GM21390 (cell line): Measurements from ENCODE around the gene NDUFA8.
"Not testable (repeated sequence)": the region's sequence is repeated elsewhere in the genome, so short reads cannot be mapped to it uniquely, and the experiment has no call there.

Source experiments
- ATAC-seq: cut with Tn5 transposase; IDR thresholded peaks from one replicate; pipeline ENCODE4 v1.9.1; 2021; ENCODE audit not compliant: unreplicated experiment

Gene NDUFA8

DNA sequence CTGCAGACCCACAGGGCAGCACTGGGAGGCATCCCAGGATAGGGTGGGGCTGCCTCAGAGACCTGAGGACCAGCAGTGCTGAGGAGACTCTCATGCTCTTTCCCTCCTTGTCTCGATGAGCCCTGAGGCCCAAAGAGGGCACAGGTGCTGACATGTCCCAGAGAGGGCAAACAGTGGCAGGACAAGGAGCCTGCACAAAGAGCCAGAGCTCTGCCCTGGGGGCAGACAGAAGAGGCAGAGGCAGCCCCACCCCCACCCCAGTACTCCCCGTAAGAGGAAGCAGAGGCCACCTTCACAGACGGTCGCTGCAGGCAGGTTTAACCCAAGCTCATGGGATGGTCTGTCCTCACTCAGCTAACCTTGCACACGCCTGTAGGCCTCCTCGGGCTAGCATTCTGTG lies 37.1 kb downstream of the NDUFA8 start:
- ATAC-seq: no peak

DNA sequence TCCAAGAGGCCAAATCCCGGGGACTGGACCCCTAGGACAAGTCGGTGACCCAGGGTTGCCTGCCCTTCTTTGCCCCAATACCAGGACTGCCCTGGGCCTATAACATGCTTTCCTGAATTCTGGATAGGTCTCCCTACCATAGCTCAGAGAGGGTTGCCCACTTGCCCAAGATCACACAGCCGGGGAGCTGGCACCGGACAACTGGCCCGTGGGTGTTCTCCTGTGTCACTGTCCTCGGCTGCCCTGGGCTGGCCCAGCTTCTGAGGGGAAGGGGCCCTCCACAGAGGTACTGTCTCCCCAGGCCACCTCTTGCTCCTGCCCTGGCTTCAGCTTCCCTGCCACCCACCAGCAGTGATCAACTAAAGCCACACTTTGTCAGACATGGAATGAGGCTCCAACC lies 37.6 kb downstream of the NDUFA8 start:
- no peak for ATAC-seq

DNA sequence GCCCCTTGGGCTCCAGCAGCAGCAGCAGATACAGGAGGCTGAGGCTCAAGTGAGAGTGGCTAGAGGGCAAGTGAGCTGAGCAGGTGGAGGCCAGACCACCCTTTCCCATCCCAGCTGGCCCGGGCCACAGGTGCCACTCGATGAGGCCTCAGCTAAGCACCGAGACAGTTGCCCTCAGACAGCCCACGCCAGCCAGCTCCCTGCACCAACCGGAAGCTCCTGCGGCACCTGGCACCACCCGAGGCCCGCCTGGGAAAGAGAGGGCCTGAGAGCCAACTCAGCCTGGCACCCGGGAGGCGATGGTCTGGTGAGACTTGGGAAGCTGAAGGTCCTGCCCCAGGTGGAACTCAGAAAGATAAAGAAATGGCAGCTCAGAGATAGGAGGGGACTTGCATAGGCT lies 38.2 kb downstream of the NDUFA8 start:
- ATAC-seq: no peak

DNA sequence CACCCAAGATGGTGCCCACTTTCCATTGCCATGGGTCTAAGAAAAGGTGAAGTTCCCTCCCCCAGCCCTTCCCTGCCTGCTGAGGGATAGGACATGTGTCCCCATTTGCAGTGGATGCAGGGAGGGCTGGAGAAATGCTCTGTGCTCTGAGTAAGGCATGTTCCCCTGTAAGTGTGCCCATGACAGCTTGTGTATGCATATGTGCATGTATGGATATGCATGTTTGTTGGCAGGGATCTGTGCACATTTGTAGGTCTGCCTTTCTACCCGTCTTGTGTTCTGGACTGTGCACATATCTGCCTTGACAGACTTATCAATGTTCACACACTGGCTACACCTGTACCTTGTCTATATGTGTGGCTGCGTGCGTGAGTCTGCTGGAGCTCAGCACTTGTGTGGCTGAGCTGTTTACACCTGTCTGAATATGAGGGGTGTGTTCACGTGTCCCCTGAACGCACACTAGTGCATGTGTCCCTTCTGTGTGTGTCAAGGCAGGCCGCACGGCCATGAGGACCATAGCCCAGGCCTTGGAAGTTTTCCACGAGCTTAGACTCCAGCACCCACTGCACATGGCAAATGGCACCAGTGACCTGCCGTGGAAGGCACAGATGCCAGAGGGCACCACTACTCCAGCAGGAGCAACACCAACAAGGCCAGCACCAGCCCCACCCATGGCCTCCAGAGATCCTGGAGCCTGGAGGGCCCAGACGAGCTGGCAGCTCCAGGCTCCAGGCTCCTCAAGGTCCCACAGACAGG lies 39.1 kb downstream of the NDUFA8 start:
- ATAC-seq: no peak

DNA sequence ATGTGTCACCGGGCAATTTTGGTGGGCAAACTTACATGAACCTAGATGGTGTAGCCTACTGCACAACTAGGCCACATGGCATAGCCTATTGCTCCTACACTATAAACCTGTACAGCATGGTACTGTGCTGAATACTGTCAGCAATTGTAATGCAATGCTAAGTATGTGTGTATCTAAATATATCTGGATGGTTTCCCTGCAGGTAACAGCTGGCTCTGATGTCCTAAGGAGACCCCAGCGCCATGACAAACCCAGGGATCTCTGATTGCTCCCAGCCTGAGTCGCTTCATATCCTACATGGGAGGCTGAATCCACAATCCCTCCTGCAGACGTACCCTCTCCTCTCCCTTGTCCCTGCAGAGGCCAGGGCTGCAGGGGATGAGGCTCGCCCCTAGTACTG lies 39.9 kb downstream of the NDUFA8 start:
- no peak for ATAC-seq

DNA sequence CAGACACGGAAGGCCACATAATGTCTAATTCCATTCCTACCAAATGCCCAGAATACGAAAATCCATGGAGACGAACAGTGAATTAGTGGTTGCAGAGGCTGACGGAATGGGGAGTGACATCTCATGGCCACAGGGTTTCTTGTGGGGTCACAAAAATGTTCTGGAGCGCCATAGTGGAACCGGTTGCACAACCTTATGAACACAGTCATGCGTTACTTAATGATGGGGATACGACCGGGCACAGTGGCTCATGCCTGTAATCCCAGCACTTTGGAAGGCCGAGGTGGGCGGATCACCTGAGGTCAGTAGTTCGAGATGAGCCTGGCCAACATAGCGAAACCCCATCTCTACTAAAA lies 40.4 kb downstream of the NDUFA8 start:
- no peak for ATAC-seq

DNA sequence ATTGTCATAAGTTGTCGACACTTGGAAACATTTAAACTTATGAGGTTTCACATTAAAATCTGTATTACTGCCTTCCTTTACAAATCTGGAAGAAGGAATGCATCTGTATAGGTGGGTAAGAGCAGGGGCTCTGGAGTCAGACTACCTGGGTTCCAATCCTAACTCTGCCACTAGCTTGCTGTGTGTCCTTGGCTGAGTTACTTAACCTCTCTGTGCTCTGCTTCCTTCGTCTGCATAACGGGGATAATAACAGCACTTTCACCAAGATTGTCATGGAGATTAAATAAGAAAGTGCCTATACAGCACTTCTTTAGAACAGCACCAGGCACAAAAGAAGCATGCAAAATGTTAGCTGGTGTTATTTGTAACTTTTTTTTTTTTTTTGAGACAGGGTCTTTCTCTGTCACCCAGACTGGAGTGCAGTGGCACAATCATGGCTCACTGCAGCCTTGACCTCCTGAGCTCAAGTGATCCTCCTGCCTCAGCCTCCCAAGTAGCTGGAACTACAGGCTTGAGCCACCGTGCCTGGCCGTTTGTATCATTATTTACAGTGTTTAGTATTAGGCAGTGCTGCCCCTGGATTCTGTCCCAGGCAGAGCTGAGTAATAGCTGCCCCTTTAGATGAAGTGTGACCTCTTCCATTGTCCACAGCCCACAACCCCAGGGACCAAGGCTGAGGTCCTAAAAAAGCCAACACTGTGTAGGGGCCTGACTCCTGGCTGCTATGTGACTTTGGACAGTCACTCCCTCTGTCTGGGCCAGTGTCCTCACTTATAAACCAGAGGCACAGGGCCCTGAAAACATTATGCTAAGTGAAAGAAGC lies 41.0 kb downstream of the NDUFA8 start:
- ATAC-seq: no peak

DNA sequence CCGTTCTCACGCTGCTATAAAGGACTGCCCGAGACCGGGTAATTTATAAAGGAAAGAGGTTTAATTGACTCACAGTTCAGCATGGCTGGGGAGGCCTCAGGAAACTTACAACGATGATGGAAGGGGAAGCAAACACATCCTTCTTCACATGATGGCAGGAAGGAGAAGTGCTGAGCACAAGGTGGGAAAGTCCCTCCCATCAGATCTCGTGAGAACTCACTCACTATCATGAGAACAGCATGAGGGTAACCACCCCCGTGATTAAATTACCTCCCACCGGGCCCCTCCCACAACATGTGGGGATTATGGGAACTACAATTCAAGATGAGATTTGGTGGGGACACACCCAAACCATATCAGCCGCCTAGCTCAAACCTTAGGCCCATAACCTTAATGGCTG lies 42.3 kb downstream of the NDUFA8 start:
- not testable (repeated sequence) for ATAC-seq

DNA sequence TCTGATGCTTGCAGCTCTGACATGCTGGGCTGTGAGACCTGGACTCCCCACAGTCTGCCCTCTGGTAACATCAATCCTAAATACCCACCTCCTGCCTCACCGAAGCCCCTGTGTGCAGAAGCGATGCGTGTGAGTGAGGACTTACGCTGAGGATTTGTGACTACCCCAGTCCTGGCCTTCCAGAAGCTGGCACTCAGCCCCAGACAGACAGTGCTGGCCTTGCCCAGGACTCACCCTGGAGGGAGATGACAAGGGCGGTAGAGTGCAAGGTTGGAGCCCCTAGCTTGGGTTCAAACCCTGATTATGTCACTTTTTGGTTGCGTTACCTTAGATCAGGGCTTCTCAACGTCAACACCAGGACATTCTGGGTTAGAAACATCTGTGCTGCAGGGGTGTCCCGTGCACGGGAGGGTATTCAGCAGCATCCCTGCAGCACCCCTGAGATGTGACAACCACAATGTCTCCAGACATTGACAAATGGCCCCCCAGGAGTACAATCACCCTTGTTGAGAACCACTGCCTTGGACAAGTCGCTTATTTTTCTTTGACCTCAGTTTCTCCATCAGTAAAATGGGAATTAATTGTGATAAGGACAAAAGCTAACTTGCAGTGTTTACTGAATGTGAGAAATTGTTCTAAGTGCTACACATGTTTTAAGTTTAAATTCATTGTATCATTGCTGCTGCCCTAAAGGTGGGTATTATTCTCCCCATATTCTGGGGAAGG lies 43.0 kb downstream of the NDUFA8 start:
- ATAC-seq: no peak

DNA sequence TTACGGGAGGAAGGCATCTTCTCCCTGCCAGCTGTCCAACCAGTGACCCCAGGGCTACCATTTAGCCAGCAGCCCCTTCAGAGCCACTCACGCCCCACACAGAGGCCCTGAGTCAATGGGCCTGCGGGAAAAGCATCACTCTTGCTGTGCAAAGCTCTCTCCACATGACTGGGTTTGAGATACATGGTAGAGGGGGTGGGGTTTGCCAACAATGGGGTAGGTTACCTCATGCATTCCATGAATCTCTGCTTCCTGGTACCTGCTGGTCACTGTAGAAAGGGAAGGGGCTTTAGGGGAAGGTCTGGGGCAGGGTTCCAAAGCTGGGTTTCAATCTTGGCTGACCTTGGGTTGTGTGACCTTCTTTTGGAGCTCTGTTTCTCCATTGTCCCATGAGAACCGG lies 43.5 kb downstream of the NDUFA8 start:
- ATAC-seq: no peak

DNA sequence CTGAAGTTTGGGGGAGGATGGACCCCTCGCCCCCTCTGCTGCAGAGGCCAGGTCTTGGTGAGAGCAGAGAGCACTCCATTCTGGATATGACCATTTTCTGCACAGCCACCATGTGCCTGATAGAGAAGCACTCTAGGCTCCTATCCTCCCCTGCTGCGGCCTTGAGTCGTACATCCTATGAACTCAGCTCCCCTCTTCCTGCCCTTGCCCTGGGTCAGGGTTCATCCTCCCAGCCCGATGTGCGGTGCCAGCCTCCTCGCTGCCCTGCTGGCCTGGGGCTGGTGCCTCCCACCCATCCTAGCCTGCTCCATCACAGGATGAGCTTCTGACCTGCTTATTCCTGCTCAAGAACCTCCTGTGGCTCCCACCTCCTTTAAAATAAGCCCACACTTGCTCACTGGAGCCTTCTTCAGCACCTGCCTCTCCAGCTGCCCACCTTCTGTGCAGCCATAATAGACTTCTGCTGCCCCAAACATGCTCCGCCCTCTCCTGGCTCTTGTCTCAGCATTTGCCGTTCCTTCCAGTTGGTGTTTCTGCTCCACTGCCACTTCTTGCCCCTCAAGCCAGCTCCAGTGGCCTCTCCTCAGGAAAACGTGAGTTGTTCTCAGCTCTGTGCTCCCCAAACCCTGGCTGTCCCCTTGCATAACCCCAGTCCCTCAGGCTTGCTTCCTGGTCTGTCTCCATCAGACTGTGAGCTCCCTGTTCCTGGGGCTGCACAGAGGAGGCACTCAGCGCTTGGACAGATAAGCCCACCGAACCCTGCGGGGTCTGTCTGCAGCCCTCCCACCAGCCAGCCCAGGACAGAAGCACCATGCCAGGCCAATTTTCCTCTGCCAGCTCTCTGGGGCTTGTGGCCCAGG lies 44.2 kb downstream of the NDUFA8 start:
- ATAC-seq: no peak

DNA sequence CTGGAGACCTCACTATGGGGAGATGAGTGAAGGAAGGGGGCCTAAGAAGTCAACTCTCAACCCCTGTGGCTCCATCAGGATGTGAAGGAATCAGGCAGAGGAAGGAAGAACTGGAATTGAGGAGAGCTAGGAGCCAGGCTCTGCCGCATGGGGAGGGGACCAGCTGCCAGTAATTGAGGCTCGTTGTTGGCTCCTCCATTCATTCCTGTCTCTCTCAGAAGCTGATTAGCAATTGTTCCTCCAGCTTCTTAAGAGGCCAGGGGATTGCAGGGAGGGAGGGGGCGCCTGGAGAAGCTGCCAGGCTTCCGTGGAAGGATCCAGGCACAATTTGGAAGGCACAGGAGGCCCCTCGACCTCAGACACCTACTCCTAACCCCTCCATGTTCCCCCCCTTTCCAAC lies 46.0 kb downstream of the NDUFA8 start:
- no peak for ATAC-seq

DNA sequence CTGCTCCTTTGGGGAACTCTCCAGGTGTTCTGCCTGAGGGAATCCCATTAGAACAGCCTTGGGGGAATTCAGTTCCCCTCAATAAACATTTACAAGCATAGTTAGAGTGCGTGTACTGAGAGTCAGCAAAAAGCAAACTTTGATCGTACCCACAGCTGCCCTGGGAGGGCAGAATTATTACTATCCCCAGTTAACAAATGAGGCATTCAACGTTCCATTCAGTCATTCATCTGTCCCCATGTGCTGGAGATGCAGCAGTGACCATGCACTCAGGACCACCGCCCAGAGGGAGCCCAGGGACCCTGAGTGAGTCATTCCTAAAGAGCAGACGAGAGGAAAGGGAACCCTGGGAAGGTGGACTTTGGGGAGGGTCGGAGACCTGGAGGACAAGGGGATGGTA lies 47.3 kb downstream of the NDUFA8 start:
- ATAC-seq: no peak

DNA sequence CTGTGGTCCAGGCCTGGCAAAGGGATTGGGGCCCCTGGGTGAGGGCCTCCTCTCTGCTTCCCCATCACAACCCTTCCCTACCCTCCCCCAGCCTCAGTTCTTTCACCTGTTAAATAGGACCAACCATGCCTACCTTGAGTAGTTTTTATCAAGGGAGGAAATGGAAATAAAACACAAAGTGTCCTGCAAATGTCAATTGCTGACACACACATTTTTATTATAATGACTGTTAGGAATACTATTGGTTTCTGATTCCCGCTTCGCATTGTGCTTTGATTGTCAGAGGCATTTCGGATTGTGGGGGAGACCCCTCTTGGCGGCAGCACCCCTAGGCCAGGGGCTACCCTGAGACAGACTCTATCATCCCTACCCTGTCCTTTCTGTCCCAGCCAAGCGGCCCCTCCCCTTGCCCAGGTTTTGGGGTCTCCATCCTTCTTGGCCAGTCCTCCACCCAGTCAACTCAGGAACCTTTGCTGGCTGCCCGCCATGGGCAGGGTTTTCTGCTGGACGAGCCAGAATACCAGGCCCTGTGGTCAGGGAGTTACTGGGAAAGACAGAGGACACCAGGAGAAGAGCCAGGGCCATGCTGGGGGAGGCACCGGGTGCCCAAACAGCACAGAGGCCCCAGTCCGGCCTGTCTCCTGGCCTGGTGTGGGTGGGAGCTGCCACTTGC lies 48.0 kb downstream of the NDUFA8 start:
- ATAC-seq: no peak

DNA sequence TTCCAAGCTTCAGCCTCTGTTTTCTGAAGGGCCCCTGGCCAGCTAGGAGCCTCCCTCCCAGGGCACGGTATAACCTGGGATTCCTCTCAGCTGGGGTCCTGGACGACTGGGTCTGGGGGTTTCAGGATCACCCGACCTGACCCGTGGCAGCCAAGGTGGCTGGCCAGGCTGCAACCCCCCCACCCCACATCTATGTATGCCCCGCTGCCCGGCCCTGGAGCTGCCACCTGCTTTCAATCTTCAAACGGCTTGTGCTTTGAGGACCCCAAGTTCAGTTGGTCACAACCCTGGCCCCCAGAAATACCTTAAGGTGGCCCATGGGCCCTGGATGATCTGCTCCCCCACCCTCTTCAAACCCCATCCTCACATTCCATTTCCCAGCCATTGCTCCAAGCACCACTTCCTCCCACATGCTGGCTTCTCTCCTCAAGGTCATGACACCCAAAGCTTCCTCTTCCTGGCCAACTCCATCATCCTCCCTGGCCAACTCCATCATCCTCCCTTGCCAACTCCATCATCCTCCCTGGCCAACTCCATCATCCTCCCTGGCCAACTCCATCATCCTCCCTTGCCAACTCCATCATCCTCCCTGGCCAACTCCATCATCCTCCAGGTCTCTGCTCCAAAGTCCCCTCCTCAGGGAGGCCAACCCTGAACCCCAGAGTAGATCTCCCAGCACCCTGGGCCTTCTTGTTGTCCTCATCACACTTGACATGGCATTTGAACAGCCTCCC lies 49.3 kb downstream of the NDUFA8 start:
- no peak for ATAC-seq

DNA sequence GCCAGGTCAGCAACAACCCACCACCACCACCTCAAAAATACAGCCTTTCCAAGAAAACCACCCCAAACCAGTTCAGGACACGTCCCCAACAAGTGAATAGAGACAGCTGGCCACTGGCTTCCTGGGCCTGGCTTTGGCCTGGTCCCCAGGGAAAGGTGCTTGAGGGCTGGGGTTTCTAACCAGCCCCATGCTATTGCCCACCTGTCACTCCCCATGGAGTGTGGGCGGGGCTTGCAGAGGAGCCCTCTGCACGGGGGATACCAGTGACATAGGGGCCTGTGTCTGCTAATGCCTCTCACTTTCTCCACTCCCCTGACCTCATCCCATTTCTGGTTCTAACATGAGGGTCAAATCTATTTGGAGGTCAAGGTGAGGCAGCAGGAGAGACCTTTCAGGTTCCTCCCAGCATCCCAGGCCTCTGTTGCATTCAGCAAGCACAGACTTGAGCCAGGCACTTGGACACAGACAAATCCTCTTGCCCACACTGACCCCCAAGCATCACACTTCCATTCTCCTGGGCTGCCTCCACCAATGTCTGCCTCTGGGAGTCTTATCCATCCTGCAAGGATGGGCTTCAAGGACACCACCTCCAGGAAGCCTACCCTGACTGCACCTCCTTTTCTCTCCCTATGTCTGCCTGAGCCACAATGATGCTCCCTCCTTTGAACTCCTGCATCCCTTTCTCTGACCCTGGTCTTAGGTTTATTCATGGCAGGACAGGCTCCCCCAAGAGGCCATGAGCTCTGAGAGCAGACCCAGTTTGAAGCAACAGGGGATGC lies 50.4 kb downstream of the NDUFA8 start:
- ATAC-seq: no peak

DNA sequence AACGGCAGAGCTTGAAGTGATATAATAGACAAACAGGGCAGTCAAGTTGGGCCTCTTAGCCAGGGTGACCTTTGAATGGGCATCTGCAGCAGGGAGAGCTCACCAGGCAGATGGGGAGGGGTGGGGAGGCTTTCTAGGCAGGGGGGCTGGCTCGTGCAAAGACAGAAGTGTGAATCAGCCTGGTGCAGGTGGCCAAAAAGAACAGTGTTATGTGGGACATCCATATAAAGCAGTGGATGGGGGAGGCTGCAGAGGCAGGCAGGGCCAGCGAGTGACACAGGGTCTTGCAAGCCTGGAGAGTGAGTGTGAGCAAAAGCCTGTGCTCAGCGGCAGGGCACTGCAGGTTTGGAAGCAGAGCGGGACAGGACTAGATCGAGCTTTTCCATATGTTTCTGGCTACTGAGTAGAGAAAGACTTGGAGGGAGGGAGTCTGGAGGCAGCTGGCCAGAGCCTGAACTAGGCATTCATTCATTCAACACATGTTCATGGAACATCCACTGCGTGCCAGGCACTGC lies 52.2 kb downstream of the NDUFA8 start:
- no peak for ATAC-seq

DNA sequence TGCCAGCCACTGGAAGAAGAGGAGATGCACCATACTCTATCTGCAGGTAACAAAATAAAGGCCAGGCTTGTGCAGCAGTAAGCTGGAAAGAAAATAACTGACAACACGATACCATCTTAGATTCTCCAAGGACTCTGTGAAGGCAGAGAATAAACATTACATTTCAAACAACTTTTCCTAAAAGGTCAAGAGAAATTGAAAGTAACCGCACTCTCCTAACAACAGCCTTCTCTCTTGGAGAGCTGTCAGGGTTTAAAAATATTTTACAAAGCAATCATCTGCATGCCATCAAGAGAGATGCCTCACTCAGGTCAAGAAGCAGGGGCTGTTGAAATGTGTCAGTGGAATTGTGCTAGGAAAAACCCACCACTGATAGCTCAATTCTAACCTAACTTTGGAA lies 53.0 kb downstream of the NDUFA8 start:
- no peak for ATAC-seq

DNA sequence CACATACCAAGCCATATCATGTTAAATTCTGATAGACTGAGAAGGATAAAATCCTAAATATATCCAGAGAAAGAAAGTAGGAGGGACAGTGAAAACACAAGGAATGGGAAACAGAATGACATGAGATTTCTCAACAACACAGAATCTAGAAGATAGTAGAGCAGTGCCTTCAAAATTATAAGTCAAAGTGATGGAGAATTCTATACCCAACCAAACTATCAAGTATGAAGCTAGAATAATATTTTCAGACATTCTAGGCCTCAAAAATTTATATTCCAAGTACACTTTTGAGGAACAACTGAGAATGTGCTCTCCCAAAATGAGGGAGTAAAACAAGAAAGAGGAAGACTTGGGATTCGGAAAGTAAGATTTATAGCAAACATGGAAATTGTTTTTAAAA lies 55.6 kb downstream of the NDUFA8 start:
- ATAC-seq: no peak
